Epithelial cell of proximal tubule (primary cell): Measurements from ENCODE around the gene CPLX1. TPM values are rescaled to one million over a fixed set of nuclear protein-coding genes. Genes with fewer than 3 reads are reported as not detected.

ENCODE experiments used
- DNase-seq: peaks from one replicate; pipeline ENCODE4 v3.0.0-alpha.2; 2011; ENCODE audit warnings: low read depth
- H3K4me3 ChIP-seq: 2 replicates; pipeline ENCODE4 v1.5.1; 2011; ENCODE audit warnings: low read depth, mild to moderate bottlenecking, low read length
- total RNA-seq: library from RNA; depleted of rRNA; stranded (reverse); fragments of >200 nt; gene quantifications from 2 replicates; pipeline ENCODE4 v1.2.3, GENCODE V29; 2015
- TF ChIP-seq, protein P1 (sequence below): conservative IDR thresholded peaks from 2 replicates; pipeline ENCODE4 v1.5.1; 2012; ENCODE audit warnings: low read depth, mild to moderate bottlenecking, low read length

The CPLX1 gene
- total RNA-seq, 1 donor from 2014 or later, result 0.81 TPM

DNA sequence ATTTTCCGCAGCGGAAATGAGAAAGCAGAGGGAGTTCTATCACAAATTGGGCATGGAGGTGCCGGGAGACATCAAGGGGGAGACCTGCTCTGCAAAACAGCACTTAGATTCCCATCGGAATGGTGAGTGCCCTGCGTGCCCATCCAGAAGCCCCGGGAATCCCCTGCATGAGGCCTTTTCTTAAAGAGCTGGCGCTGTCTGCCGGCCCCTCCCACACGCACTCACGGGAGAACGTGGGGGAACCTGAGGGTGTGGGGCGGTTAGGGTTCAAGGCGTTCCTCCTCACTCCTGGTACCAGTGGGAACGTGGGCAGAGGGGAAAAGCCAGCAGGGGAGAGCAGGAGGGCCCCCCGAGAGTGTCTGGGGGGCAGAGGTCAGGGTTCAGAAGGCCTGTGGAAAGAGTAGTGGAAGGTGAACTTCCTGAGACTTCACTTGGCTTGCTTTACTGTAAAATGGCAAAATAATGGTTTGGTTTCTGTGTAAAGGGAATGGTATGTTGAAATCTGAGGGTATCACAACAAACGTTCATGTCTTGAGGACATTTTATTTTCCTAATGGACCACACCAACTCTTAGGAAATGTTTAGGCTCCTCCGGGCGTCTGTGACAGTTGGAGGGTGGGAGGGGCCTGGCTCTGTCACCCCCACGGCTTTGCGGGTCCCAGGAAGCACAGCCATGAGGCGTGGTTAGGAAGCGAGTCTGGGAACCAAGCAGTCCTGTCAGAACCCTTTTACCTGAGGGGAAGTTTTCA, 82.3 kb downstream of the CPLX1 start:
- no peak for DNase-seq
- TF ChIP-seq, protein P1, sequence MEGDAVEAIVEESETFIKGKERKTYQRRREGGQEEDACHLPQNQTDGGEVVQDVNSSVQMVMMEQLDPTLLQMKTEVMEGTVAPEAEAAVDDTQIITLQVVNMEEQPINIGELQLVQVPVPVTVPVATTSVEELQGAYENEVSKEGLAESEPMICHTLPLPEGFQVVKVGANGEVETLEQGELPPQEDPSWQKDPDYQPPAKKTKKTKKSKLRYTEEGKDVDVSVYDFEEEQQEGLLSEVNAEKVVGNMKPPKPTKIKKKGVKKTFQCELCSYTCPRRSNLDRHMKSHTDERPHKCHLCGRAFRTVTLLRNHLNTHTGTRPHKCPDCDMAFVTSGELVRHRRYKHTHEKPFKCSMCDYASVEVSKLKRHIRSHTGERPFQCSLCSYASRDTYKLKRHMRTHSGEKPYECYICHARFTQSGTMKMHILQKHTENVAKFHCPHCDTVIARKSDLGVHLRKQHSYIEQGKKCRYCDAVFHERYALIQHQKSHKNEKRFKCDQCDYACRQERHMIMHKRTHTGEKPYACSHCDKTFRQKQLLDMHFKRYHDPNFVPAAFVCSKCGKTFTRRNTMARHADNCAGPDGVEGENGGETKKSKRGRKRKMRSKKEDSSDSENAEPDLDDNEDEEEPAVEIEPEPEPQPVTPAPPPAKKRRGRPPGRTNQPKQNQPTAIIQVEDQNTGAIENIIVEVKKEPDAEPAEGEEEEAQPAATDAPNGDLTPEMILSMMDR, result no peak
- H3K4me3 ChIP-seq, result no peak overlapping the region

DNA sequence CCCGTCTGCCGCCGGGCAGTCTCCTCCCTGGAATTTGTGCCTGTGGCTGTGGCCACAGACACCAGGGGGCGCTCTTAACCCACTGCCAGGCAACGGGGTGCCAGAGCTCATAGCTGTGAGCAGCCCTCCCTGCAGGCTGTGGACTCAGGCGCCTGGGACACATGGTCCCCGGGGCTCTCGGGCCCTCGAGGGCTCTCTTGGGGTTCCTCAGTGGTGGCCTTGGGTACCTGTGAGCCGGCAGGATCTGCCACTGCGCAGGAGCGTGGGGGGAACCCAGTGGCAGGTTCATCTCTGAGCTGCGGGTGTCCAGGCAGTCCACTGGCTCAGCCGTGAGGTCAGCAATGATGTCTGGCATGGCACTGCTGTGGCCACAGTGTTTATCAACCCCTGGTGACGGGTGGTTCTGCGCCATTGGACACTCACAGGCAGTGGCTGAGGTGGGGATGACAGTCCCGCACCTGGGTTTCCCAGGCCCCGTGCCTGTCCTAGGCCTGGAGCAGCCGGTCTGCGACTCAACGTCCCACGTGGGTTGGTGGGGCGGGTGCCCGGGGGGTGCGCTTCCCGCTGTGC, 83.1 kb downstream of the CPLX1 start:
- no peak overlapping the region for H3K4me3 ChIP-seq
- TF ChIP-seq, protein P1, result peak; percentile 89
- DNase-seq, result no peak

DNA sequence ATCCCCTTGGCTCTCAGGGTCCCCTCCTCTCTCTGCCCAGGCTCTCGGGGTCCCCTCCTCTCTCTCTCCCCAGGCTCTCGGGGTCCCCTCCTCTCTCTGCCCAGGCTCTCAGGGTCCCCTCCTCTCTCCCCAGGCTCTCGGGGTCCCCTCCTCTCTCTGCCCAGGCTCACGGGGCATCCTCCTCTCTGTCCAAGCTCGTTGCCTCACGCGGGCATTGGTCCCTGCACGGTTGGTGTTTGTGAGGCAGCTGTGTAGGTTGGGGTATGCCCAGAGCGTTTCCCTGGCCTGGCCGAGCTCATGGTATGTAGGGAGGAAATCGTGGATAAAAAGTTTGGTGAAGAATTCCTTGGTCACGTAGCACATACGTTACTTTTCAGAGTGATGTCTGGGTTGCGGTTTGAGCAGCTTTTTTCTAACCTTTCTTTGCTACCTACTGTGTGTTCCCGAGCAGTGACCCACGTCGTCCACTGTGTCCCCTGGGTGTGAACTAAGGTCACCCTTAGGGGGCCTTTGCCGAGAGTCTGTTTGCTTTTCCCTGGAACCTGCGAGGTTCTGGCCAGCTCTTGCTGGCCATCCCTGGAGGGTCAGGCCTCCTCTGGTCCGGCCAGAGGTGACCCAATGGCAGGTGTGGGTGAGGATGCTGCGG, 83.7 kb downstream of the CPLX1 start:
- TF ChIP-seq, protein P1, result no peak
- no peak overlapping the region for H3K4me3 ChIP-seq
- no peak for DNase-seq

DNA sequence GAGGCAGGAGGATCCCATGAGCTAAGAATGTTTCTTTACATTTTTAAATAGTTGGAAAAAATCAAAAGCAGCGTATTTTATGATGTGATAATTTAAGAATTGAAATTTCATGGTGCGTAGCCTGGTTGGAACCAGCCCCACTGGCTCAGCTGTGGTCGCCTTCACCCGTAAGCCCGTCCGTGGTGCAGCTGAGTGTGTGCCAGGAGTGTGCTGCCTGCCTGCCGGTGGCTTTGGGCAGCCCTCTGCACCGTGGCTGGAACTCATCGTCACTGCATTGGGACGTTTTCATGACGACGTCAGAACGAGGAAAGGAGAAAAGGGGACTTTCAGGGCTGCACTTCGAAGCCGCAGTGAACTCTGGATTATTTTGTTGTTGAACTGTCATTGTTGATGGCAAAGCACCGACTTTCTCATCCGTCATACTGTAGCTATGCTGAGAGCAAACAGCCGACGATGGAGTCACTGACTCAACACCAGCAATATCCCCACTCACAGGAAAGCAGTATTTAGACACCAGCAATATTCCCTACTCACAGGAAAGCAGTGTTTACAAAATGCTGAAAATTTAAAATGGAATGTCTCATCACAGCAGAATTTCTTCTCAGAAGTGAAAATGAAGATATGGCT, 85.2 kb downstream of the CPLX1 start:
- no peak overlapping the region for H3K4me3 ChIP-seq
- DNase-seq, result no peak
- TF ChIP-seq, protein P1, result no peak

DNA sequence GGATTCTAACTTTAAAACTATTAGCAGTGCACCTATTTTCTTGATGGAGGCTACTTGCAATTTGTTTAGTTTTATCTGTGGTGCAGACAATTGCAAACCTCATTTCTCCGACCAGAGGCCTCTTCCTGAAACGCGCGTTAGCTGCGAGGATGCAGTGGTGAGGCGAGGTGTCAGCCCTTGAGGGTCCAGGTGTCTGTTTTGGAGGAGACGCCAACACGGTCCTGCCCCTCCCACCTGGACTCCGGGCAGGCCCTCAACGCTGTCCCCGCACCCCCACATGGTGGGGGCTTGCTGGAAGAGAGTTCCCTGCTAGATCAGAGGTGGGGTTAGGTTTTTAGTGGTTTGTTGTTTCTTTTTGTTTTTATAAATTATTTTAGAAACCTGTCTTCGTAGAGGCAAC, 85.9 kb downstream of the CPLX1 start:
- no peak for DNase-seq
- TF ChIP-seq, protein P1, result no peak
- H3K4me3 ChIP-seq, result no peak overlapping the region

DNA sequence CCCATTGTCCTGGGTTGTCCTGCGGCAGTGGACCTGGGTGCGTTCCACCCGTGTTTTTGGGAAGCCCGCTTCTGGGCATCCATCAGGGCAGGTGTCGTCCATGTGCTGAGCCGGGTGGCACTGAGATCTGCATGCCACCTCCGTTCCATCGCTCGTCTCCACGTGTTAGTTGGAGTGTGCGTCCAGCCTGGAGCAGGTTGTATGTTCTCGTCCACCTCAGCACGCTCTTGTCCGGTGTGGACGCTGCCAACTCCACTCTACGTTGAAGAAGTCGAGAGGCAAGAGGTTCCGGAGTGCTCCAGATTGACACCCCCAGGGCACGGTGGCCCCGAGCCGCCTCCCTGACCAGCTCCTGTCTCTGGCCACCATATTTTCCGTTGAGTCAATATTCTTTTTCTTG, 86.4 kb downstream of the CPLX1 start:
- no peak overlapping the region for H3K4me3 ChIP-seq
- DNase-seq, result no peak
- TF ChIP-seq, protein P1, result no peak
